Ovary (tissue), 9 donors: ENCODE measurements around the gene ARHGEF28. TPM values are rescaled to one million over a fixed set of nuclear protein-coding genes. Genes with fewer than 3 reads are reported as not detected.

ENCODE experiments used
- DNase-seq, 5 donors: peaks; one replicate each; pipeline ENCODE4 v3.0.0-alpha.2; 2019 to 2020
- H3K27ac ChIP-seq, 2 donors: fragments of 200-600 bp; one replicate each; pipeline versions ENCODE4 v1.5.1 to v1.8.0; 2019 to 2022
- H3K27me3 ChIP-seq: fragments of 200-600 bp; one replicate; pipeline ENCODE4 v1.8.0; 2022
- H3K36me3 ChIP-seq: fragments of 200-600 bp; sonication (generic); one replicate; pipeline ENCODE4 v1.5.1; 2019
- H3K4me1 ChIP-seq: one replicate; pipeline ENCODE4 v1.8.1; 2013; ENCODE audit warnings: mild to moderate bottlenecking, moderate library complexity; ENCODE audit not compliant: insufficient read depth
- H3K4me3 ChIP-seq: fragments of 200-600 bp; sonication (generic); one replicate; pipeline ENCODE4 v1.5.1; 2017
- H3K9me3 ChIP-seq, 2 donors: fragments of 200-600 bp in 1 of 2; sonication (generic) in 1 of 2; one replicate each; pipeline versions ENCODE4 v1.5.1 to v1.8.1; 2013 to 2019; ENCODE audit warnings: mild to moderate bottlenecking in 1 of 2, moderate library complexity in 1 of 2
- EP300 ChIP-seq: sonication (generic); formaldehyde crosslinking; IDR thresholded peaks from one replicate; pipeline ENCODE4 v1.6.1; 2017; ENCODE audit warnings: antibody characterized with exemption
- POLR2A ChIP-seq: fragments of 450-650 bp; IDR thresholded peaks from one replicate; pipeline ENCODE4 v1.6.1; 2017; ENCODE audit warnings: antibody characterized with exemption, mild to moderate bottlenecking, moderate library complexity
- WGBS, 3 donors: extraction: QIAGEN DNeasy Blood & Tissue Kit in 1 of 3; methylation state at CpG; one replicate each; pipeline versions ENCODE4 v1.1.5 to v1.1.7; 2013 to 2017; 5-methylcytosine and 5-hydroxymethylcytosine counted together
- intact Hi-C, 4 donors: fragments of 100-400 bp; cut with DNase I; formaldehyde crosslinking; loops; one replicate each; pipeline versions ENCODE4 v1.11.0 to v1.15.1; 2022 to 2023
- polyA plus RNA-seq, 2 donors: library from polyadenylated mRNA; stranded (reverse); fragments of 200-250 nt in 1 of 2; fragments of 350-450 nt in 1 of 2; fragmentation: Illumina TruSeq in 1 of 2; extraction: RNeasy Lipid Tissue Mini Kit (QIAGEN cat#74804) in 1 of 2; gene quantifications; one replicate each; pipeline ENCODE4 v1.2.3, GENCODE V29; 2013 to 2014
- total RNA-seq, 7 donors: library from RNA; depleted of rRNA in 2 of 7; stranded (reverse); fragments of >200 nt in 2 of 7; fragmentation: NEBNext Ultra II Directional in 3 of 7; extraction: Animal tissue kit (Norgen Biotek cat#: 25700) in 3 of 7; gene quantifications; one replicate each; pipeline versions ENCODE4 v1.1.0 to v1.2.4, GENCODE V29; 2016 to 2023
- TF ChIP-seq, protein P1 (sequence below), 3 donors: fragments of 450-650 bp in 2 of 3; fragments of 200-600 bp in 1 of 3; IDR thresholded peaks; one replicate each; pipeline versions ENCODE4 v1.5.1 to v1.8.0; 2016 to 2022; ENCODE audit warnings: antibody characterized with exemption in 3 of 3, mild to moderate bottlenecking in 1 of 3
- donor health status: DM: no; HTN: no; CAD: no; lungs with moderate emphysema.
- donor health status: DM: no; HTN: no; CAD: no.
- donor health status: Bipolar disorder and iron deficiency.
- donor health status: DM: yes; HTN: yes; CAD: no.
- donor health status: DM: no; HTN: no; CAD: no.
- donor health status: DM: yes; HTN: yes; CAD: no.

ARHGEF28 gene
- total and polyA plus RNA-seq, 9 donors, result 21.5 to 75.6 (median 35.0) TPM

DNA sequence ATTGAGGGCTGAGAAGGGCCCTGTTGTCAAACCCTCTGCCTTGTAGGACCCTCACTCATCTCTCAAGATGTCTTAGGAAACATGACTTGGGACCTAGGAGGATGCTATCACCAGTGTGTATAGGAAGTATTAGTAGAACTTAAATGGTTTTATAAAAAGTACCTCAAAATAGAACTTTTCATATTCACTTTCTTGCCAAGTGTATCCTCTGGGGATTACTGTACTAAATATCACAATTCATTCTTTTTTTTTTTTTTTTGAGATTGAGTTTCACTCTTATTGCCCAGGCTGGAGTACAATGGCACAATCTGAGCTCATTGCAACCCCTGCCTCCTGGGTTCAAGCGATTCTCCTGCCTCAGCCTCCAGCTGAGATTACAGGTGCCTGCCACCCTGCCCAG, 56.2 kb downstream of the ARHGEF28 start:
- Histone ChIP-seq H3K27me3 (no peaks in the 10 kb centered on the region), H3K36me3 (no peaks in the 10 kb centered on the region), H3K9me3 (no peaks in the 10 kb centered on the region), H3K27ac (no peak overlapping the region), H3K4me1 (peaks cover 4% of the 10 kb centered on the region), H3K4me3 (no peak overlapping the region)
- intact Hi-C loops, result no loop called here
- TF ChIP-seq, protein P1, sequence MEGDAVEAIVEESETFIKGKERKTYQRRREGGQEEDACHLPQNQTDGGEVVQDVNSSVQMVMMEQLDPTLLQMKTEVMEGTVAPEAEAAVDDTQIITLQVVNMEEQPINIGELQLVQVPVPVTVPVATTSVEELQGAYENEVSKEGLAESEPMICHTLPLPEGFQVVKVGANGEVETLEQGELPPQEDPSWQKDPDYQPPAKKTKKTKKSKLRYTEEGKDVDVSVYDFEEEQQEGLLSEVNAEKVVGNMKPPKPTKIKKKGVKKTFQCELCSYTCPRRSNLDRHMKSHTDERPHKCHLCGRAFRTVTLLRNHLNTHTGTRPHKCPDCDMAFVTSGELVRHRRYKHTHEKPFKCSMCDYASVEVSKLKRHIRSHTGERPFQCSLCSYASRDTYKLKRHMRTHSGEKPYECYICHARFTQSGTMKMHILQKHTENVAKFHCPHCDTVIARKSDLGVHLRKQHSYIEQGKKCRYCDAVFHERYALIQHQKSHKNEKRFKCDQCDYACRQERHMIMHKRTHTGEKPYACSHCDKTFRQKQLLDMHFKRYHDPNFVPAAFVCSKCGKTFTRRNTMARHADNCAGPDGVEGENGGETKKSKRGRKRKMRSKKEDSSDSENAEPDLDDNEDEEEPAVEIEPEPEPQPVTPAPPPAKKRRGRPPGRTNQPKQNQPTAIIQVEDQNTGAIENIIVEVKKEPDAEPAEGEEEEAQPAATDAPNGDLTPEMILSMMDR (IDR thresholded peaks at IDR 0.05), result no peak
- TF ChIP-seq POLR2A (no peak), EP300 (no peak)
- no peak for DNase-seq
- WGBS, 3 donors, result 88 to 97% (median 93%) methylated on average over 1 of the region's 1 CpG

DNA sequence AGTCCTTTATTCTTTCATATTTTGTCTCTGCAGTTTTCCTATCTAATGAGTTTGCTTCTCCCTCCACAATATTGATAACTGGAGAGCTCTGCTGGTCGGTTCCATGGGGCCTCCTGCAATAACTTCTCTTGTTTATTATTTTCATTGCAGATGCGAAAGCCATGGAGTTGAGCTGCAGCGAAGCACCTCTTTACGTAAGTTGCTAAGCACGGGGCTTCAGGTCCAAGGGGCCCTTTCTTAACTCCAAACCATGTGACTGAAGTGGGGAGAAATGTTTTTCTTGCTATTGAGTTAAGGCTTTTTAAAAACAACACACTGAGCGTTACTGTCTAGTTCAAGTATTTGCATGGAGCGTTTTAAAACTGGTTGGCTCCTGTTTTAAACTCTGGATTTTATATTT, 58.7 kb downstream of the ARHGEF28 start:
- Histone ChIP-seq H3K27ac (no peak overlapping the region), H3K9me3 (no peaks in the 10 kb centered on the region), H3K4me1 (peaks cover 7% of the 10 kb centered on the region), H3K4me3 (no peak overlapping the region), H3K36me3 (no peaks in the 10 kb centered on the region), H3K27me3 (no peaks in the 10 kb centered on the region)
- no peak for DNase-seq
- no peak for TF ChIP-seq POLR2A
- no peak for TF ChIP-seq EP300
- TF ChIP-seq, protein P1 (IDR thresholded peaks at IDR 0.05), result no peak
- 69 to 79% (median 78%) methylated on average over 7 of the region's 7 CpGs for WGBS, 3 donors
- intact Hi-C loops, result no loop called here

DNA sequence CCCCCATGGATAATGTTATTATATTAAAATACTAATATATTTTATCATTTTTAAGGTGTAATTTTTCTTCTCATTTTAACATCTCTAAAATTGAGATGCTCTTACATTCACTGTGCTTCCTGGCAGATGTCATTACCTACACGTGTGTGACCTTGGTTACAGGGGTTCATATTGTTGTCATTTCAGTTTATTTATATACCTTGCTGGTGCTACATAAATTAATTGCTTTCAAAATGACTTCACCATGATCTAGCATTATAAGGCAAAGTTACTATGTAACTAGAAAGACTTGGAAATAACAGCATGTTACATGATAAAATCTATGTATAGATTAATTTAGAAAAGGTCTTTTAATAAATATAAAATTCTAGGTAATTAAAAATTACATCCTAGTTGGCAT, 60.9 kb downstream of the ARHGEF28 start:
- Histone ChIP-seq H3K27ac (no peak overlapping the region), H3K4me3 (no peak overlapping the region), H3K27me3 (no peaks in the 10 kb centered on the region), H3K4me1 (peaks cover 9% of the 10 kb centered on the region), H3K9me3 (no peaks in the 10 kb centered on the region), H3K36me3 (no peaks in the 10 kb centered on the region)
- no peak for DNase-seq
- intact Hi-C loops, result no loop called here
- WGBS, 3 donors, result 38 to 70% (median 65%) methylated on average over 1 of the region's 1 CpG
- TF ChIP-seq, protein P1 (IDR thresholded peaks at IDR 0.05), result no peak
- TF ChIP-seq POLR2A (no peak), EP300 (no peak)

DNA sequence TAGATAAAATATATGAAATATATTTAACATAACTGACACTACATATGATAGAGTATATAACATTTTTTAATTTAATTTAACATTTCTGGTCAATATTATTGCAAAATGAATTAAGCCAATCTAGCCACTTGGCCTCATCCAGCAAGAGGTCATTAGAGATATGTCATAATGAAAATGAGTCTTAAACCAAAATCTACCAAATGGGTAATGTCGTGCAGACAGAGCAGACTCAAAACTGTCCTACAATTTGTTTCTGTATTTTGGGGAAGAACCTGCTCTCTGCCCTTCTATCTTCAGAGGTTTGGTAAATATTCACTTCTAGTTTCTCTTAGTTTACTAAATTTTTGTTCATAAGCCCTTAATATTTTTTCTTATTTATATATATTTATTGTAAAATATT, 61.4 kb downstream of the ARHGEF28 start:
- Histone ChIP-seq H3K27me3 (no peaks in the 10 kb centered on the region), H3K4me3 (no peak overlapping the region), H3K9me3 (no peaks in the 10 kb centered on the region), H3K4me1 (peaks cover 11% of the 10 kb centered on the region), H3K27ac (no peak overlapping the region), H3K36me3 (no peaks in the 10 kb centered on the region)
- 26 to 65% (median 37%) methylated on average over 1 of the region's 1 CpG for WGBS, 3 donors
- intact Hi-C loops, result no loop called here
- DNase-seq, result no peak
- TF ChIP-seq POLR2A, result no peak
- no peak for TF ChIP-seq EP300
- TF ChIP-seq, protein P1 (IDR thresholded peaks at IDR 0.05), result no peak
